Astrocyte (in vitro differentiated cells and primary cell): ENCODE measurements around the gene GGTLC2. TPM values are rescaled to one million over a fixed set of nuclear protein-coding genes. Genes with fewer than 3 reads are reported as not detected.

ENCODE experiments used
- DNase-seq: peaks from one replicate; pipeline ENCODE4 v3.0.0-alpha.2; 2010; ENCODE audit warnings: low read depth
- FAIRE-seq: peaks from 2 replicates; lab custom pipeline; 2011; peaks lifted over from hg19 to GRCh38; lab: Jason Lieb, UNC
- H2AFZ ChIP-seq: 2 replicates; pipeline ENCODE4 v1.6.0; 2012; ENCODE audit warnings: low read depth, low read length, inconsistent platforms
- H3K27ac ChIP-seq: 2 replicates; pipeline ENCODE4 v1.5.1; 2011; ENCODE audit warnings: low read depth, low read length, inconsistent platforms
- H3K27me3 ChIP-seq: 2 replicates; pipeline ENCODE4 v1.6.0; 2011; ENCODE audit warnings: low read length, inconsistent platforms; ENCODE audit not compliant: insufficient read depth
- H3K36me3 ChIP-seq: 2 replicates; pipeline ENCODE4 v1.5.1; 2011; ENCODE audit warnings: low read length, inconsistent platforms; ENCODE audit not compliant: insufficient read depth
- H3K4me1 ChIP-seq: 2 replicates; pipeline ENCODE4 v1.5.1; 2011; ENCODE audit warnings: low read length, inconsistent platforms; ENCODE audit not compliant: insufficient read depth
- H3K4me2 ChIP-seq: 2 replicates; pipeline ENCODE4 v1.6.0; 2012; ENCODE audit warnings: low read length, inconsistent platforms
- H3K4me3 ChIP-seq: 2 replicates; pipeline ENCODE4 v1.5.1; 2011; ENCODE audit warnings: low read depth, mild to moderate bottlenecking, low read length, inconsistent platforms; ENCODE audit not compliant: insufficient read depth
- H3K79me2 ChIP-seq: 2 replicates; pipeline ENCODE4 v1.6.0; 2012; ENCODE audit warnings: mild to moderate bottlenecking, low read length, inconsistent platforms; ENCODE audit not compliant: insufficient read depth
- H3K9ac ChIP-seq: 2 replicates; pipeline ENCODE4 v1.6.0; 2012; ENCODE audit warnings: mild to moderate bottlenecking, low read length, inconsistent platforms
- H3K9me3 ChIP-seq: 2 replicates; pipeline ENCODE4 v1.5.1; 2012; ENCODE audit warnings: low read depth, mild to moderate bottlenecking, low read length, inconsistent platforms; ENCODE audit not compliant: insufficient read depth
- H4K20me1 ChIP-seq: 2 replicates; pipeline ENCODE4 v1.6.0; 2012; ENCODE audit warnings: low read length, inconsistent platforms; ENCODE audit not compliant: insufficient read depth
- H3K27ac Mint-ChIP-seq: one replicate; pipeline ENCODE4 v1.8.0; 2021; ENCODE audit warnings: mild to moderate bottlenecking, mixed read lengths; ENCODE audit not compliant: unreplicated experiment
- H3K27me3 Mint-ChIP-seq: one replicate; pipeline ENCODE4 v1.8.0; 2021; ENCODE audit warnings: low read depth, mixed read lengths; ENCODE audit not compliant: unreplicated experiment
- H3K36me3 Mint-ChIP-seq: one replicate; pipeline ENCODE4 v1.8.0; 2021; ENCODE audit warnings: low read depth, mixed read lengths; ENCODE audit not compliant: unreplicated experiment
- H3K4me1 Mint-ChIP-seq: one replicate; pipeline ENCODE4 v1.8.0; 2021; ENCODE audit warnings: low read depth, mixed read lengths; ENCODE audit not compliant: unreplicated experiment
- H3K4me3 Mint-ChIP-seq: one replicate; pipeline ENCODE4 v1.8.0; 2021; ENCODE audit warnings: mild to moderate bottlenecking, moderate library complexity, mixed read lengths; ENCODE audit not compliant: unreplicated experiment
- H3K9me3 Mint-ChIP-seq: one replicate; pipeline ENCODE4 v1.8.0; 2021; ENCODE audit warnings: mild to moderate bottlenecking, mixed read lengths; ENCODE audit not compliant: unreplicated experiment
- CTCF ChIP-seq: IDR thresholded peaks from 2 replicates; pipeline ENCODE4 v1.5.1; 2011; ENCODE audit warnings: low read depth, mild to moderate bottlenecking, inconsistent platforms, low read length, moderate library complexity; ENCODE audit not compliant: insufficient read depth
- EZH2 ChIP-seq: IDR thresholded peaks from 2 replicates; pipeline ENCODE4 v1.6.1; 2012; ENCODE audit warnings: mild to moderate bottlenecking, low read length, inconsistent platforms; ENCODE audit not compliant: insufficient read depth
- total RNA-seq: library from RNA; stranded (reverse); gene quantifications from 2 replicates; pipeline ENCODE4 v1.2.1, GENCODE V29; 2021

Gene GGTLC2
- total RNA-seq, 1 donor from 2014 or later = not detected

DNA sequence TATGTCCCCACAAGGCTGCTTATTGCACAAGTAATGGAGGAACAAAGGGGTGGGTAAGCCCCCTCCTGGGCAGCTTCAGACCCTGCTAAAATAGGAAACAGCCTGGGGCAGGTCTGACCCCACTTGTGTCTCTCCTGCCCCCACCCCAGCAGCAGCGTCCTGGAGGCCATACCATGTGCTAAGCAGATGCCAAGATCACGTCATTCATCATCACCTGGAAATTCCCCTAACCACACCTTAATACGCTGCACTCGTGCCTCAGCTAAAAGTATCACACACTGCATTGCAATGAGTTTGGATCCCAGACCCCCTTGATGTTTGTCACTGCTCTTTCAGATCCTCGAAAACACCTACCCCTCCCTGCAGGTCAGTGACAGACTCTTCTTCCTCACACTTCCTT lies 27.8 kb upstream of the GGTLC2 start:
- Histone ChIP-seq H3K27ac (no peak overlapping the region), H3K4me1 (no peaks in the 10 kb centered on the region), H3K27me3 (no peaks in the 10 kb centered on the region), H3K9ac (no peak overlapping the region), H2AFZ (no peak overlapping the region), H3K4me3 (no peak overlapping the region), H3K4me2 (no peak overlapping the region), H4K20me1 (no peaks in the 10 kb centered on the region), H3K36me3 (no peaks in the 10 kb centered on the region), H3K79me2 (no peaks in the 10 kb centered on the region), H3K9me3 (no peaks in the 10 kb centered on the region)
- Mint-ChIP-seq H3K4me3 (no peak overlapping the region), H3K4me1 (no peaks in the 10 kb centered on the region), H3K36me3 (no peaks in the 10 kb centered on the region), H3K27me3 (peaks cover 64% of the 10 kb centered on the region), H3K9me3 (no peaks in the 10 kb centered on the region), H3K27ac (no peak overlapping the region)
- TF ChIP-seq CTCF (no peak), EZH2 (no peak)
- FAIRE-seq = no peak
- no peak for DNase-seq

DNA sequence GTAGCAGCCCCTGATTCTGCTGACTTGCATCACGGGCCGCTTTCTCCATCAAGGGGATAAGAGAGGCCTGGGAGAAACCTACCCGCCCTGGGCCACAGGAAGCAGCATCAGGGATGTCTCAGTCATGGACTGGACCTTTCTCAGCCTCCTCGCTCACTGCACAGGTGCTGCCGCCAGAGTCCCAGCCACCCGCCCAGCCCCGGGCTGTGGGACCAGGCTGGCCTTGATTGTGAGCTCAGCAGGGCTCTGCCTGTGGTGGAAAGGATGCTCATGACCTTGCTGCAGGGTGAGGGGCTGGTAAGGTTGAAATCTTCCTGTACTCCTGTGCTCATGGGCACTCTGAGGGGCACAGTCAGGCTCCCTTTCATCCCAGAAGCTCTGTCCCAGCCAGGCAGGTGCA lies 26.0 kb upstream of the GGTLC2 start:
- Histone ChIP-seq H3K4me1 (no peaks in the 10 kb centered on the region), H3K27ac (no peak overlapping the region), H3K4me2 (no peak overlapping the region), H2AFZ (no peak overlapping the region), H3K27me3 (no peaks in the 10 kb centered on the region), H3K4me3 (no peak overlapping the region), H3K79me2 (no peaks in the 10 kb centered on the region), H4K20me1 (no peaks in the 10 kb centered on the region), H3K9ac (no peak overlapping the region), H3K9me3 (no peaks in the 10 kb centered on the region), H3K36me3 (no peaks in the 10 kb centered on the region)
- Mint-ChIP-seq H3K36me3 (no peaks in the 10 kb centered on the region), H3K4me1 (no peaks in the 10 kb centered on the region), H3K4me3 (no peak overlapping the region), H3K27me3 (peaks cover 54% of the 10 kb centered on the region), H3K9me3 (no peaks in the 10 kb centered on the region), H3K27ac (no peak overlapping the region)
- DNase-seq (no peak), FAIRE-seq (no peak)
- TF ChIP-seq CTCF (no peak), EZH2 (no peak)

- Histone ChIP-seq H3K27me3 (no peaks in the 10 kb centered on the region), H3K9ac (no peak overlapping the region), H4K20me1 (no peaks in the 10 kb centered on the region), H3K79me2 (no peaks in the 10 kb centered on the region), H3K4me3 (no peak overlapping the region), H2AFZ (no peak overlapping the region), H3K36me3 (no peaks in the 10 kb centered on the region), H3K4me2 (no peak overlapping the region), H3K9me3 (no peaks in the 10 kb centered on the region), H3K4me1 (no peaks in the 10 kb centered on the region), H3K27ac (no peak overlapping the region)
- Mint-ChIP-seq H3K36me3 (no peaks in the 10 kb centered on the region), H3K4me1 (no peaks in the 10 kb centered on the region), H3K4me3 (no peak overlapping the region), H3K27me3 (peaks cover 54% of the 10 kb centered on the region), H3K9me3 (no peaks in the 10 kb centered on the region), H3K27ac (no peak overlapping the region)
- DNase-seq (no peak), FAIRE-seq (no peak)
- TF ChIP-seq CTCF (no peak), EZH2 (no peak)
These were observed 25.5 kb upstream of the GGTLC2 start for GRCh38 chr22:22618923-22619322.
